Activated naive CD8-positive, alpha-beta T cell treated with anti-CD3 and anti-CD28 coated beads, Interleukin-2, amount 50 U/mL, for 24 hours (primary cell): ENCODE data around the gene COL8A2.
A peak's percentile ranks its signal among the peaks of the same experiment; 100 is the strongest.
"Not testable (repeated sequence)": the region's sequence is repeated elsewhere in the genome, so short reads cannot be mapped to it uniquely, and the experiment has no call there.

Experiments used
- ATAC-seq: fragments of 150-1000 bp; cut with Tn5 transposase; one replicate; pipeline ENCODE4 v1.10.0; 2021
- DNase-seq: peaks from one replicate; pipeline ENCODE4 v3.0.0; 2021
- H3K27ac Mint-ChIP-seq: one replicate; pipeline ENCODE4 v1.8.0; 2021; ENCODE audit warnings: mild to moderate bottlenecking, mixed read lengths
- H3K27me3 Mint-ChIP-seq: one replicate; pipeline ENCODE4 v1.8.0; 2021; ENCODE audit warnings: mixed read lengths
- H3K36me3 Mint-ChIP-seq: one replicate; pipeline ENCODE4 v1.8.0; 2021; ENCODE audit warnings: low read depth, mixed read lengths
- H3K4me1 Mint-ChIP-seq: one replicate; pipeline ENCODE4 v1.8.0; 2021; ENCODE audit warnings: mixed read lengths
- H3K4me3 Mint-ChIP-seq: one replicate; pipeline ENCODE4 v1.8.0; 2021; ENCODE audit warnings: mild to moderate bottlenecking, moderate library complexity, mixed read lengths
- H3K9me3 Mint-ChIP-seq: one replicate; pipeline ENCODE4 v1.8.0; 2021; ENCODE audit warnings: mixed read lengths

COL8A2 gene

GRCh38 chr1:36160949-36161485 is 36.0 kb upstream of the COL8A2 start:
- Mint-ChIP-seq H3K4me3 (peak overlapping the region; percentile 83), H3K4me1 (peaks cover 70% of the 10 kb centered on the region), H3K36me3 (peaks cover 39% of the 10 kb centered on the region), H3K9me3 (no peaks in the 10 kb centered on the region), H3K27me3 (no peaks in the 10 kb centered on the region), H3K27ac (peak overlapping the region; percentile 91)
- peak; percentile 78 for DNase-seq
- peak; percentile 69 for ATAC-seq

GRCh38 chr1:36160388-36160948 is 35.4 kb upstream of the COL8A2 start:
- H3K4me3 Mint-ChIP-seq = peak overlapping the region; percentile 83
- H3K9me3 Mint-ChIP-seq = no peaks in the 10 kb centered on the region
- H3K36me3 Mint-ChIP-seq = peaks cover 39% of the 10 kb centered on the region
- peak overlapping the region; percentile 91 for H3K27ac Mint-ChIP-seq
- ATAC-seq (no peak), DNase-seq (no peak)
- H3K4me1 Mint-ChIP-seq = peaks cover 68% of the 10 kb centered on the region
- H3K27me3 Mint-ChIP-seq = no peaks in the 10 kb centered on the region

DNA sequence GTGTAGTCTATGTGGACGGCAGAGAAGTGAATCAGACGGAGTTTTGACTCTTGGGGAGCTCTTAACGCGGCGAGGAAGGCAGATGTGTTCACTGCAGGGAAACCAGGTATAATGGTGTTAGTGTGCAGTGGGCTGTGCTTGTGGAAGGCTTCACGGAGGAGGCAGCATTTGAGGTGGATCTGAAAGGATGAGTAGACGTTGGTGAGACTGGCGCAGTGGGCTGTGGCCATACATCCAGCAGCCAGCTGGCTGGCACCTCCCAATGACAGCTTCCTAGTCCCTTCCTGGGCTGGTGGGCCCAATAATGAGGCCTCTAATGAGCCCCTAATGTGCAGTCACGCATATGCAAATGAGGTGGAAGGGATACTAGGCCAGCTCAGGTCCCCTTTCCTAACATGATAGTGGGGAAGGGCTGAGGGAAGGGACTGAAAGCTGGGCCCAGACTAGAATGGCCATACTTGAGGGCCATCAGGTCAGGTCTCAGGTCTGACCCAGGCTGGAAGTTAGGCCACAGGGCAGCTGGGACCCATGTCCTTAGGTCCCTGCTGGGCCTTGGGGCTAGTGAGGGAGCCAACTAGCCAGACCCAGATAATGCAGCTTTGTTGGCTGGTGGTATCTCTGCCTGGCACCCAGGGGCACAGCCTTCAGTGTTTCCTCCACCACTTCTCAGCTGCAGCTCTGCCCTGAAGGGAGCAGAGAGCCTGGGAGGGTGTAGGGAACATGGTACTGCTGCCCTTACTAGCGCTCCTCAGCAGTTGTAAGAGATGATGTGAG is 34.8 kb upstream of the COL8A2 start:
- Mint-ChIP-seq H3K9me3 (no peaks in the 10 kb centered on the region), H3K27me3 (no peaks in the 10 kb centered on the region), H3K4me1 (peaks cover 70% of the 10 kb centered on the region), H3K36me3 (peaks cover 38% of the 10 kb centered on the region), H3K4me3 (peak overlapping the region; percentile 83), H3K27ac (peak overlapping the region; percentile 91)
- no peak for DNase-seq
- ATAC-seq = no peak

- not testable (repeated sequence) for H3K27me3 Mint-ChIP-seq, ATAC-seq, DNase-seq, H3K9me3 Mint-ChIP-seq
- Mint-ChIP-seq H3K4me1 (peaks cover 70% of the 10 kb centered on the region), H3K36me3 (peaks cover 30% of the 10 kb centered on the region), H3K4me3 (peak overlapping the region; percentile 86), H3K27ac (peak overlapping the region; percentile 91)
These were observed 33.8 kb upstream of the COL8A2 start for GRCh38 chr1:36158827-36159252.

DNA sequence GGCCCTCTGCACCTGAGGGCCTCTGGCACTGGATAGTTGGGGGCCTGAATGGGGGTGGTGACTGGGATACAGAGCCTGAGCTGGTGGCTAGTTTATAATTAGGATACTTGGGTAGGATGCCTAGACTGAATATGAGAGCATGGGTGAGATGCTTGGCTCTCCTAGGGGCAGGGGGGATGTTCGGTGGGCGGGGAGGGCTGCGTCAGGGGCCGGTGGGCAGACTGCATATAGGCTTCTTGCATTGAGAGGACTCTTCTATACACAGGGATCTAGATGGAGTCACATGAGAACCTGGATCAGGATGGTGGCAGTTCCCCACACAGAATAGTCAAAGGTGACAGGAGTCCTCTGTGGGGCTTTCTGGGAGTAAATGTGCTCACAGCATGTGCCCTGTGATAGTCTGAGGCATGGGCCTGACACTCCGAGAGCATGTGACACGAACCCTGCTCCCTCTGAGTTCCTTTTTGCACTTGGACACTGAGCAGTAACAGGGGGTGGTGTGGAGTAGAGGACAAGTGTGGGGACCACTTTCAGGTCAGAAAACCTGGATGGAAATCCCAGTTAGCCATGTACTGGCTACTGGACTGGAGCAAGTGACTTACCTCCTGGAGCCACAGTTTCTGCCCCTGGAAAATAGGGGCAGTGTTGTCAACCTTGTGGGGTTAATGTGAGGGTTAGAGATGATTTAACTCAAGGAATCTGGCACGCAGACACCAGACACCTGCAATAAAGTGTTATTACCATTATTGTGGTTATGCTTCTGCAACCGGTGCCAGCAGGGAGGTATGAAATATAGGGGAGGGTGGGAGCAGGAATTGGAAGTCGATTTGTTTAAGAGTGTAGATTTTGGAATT is 33.2 kb upstream of the COL8A2 start:
- H3K4me1 Mint-ChIP-seq = peaks cover 74% of the 10 kb centered on the region
- ATAC-seq (no peak), DNase-seq (no peak)
- H3K27me3 Mint-ChIP-seq = no peaks in the 10 kb centered on the region
- no peaks in the 10 kb centered on the region for H3K9me3 Mint-ChIP-seq
- peaks cover 29% of the 10 kb centered on the region for H3K36me3 Mint-ChIP-seq
- peak overlapping the region; percentile 86 for H3K4me3 Mint-ChIP-seq
- H3K27ac Mint-ChIP-seq = peak overlapping the region; percentile 82

- Mint-ChIP-seq H3K9me3 (no peaks in the 10 kb centered on the region), H3K4me1 (peaks cover 73% of the 10 kb centered on the region), H3K4me3 (peak overlapping the region; percentile 86), H3K27ac (peak overlapping the region; percentile 82), H3K27me3 (no peaks in the 10 kb centered on the region), H3K36me3 (peaks cover 25% of the 10 kb centered on the region)
- ATAC-seq = no peak
- DNase-seq = no peak
These were observed 32.3 kb upstream of the COL8A2 start for GRCh38 chr1:36157115-36157903.

- Mint-ChIP-seq H3K36me3 (peaks cover 17% of the 10 kb centered on the region), H3K9me3 (no peaks in the 10 kb centered on the region), H3K4me3 (peak overlapping the region; percentile 86), H3K27ac (peak overlapping the region; percentile 82), H3K27me3 (no peaks in the 10 kb centered on the region), H3K4me1 (peaks cover 73% of the 10 kb centered on the region)
- peak; percentile 68 for DNase-seq
- no peak for ATAC-seq
These were observed 31.5 kb upstream of the COL8A2 start for GRCh38 chr1:36156329-36157114.

DNA sequence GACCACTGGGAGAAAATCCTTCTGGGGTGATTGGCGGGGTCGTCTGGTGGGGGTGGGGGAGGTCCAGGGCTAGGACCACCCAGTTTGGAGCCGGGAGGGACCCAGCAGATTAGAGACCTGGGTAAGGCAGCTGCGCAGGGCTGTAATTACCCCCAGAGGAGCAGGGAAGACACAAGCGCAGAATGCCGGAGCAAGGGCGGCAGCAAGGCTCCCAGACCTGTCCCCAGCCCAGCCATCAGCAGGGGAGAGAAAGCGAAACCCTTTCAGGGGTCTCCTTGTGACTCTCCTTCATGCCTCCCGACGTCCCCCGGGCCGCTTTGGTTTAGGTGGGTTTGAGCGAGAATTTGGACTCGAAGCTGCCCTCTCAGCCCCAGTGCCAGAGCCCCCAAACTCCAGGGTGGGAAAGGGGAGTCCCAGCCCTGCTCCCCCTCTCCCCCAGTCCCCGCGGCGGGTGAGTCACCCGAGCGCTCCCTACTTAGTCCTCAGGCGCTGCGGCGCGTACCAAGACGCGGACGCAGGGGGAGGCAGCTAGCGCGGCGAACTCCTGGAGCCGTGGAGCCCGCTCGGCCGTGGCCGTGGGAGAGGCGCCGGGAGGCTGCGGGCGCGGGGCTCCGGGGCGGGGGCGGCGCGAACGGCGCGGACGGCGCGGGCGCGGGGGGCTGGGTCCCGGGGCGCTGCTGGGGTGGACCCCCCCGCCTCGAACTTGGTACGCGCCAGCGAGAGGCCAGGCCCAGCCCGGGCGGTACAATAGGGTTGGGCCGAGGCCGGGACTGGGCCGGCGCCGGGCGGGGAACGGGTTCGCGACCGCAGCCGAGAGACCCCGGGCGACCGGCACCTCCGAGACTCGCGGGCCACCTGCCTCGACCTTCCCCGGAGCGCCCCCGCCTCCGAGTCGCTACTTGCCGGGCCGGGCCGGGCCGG is 30.6 kb upstream of the COL8A2 start, which contains the start of gene MAP7D1:
Gene MAP7D1 (plus strand): TSS at position 753 of the 921 bp plus-strand sequence. CDS start 258 bp downstream, outside the sequence.
- peak; percentile 56 for ATAC-seq
- peak; percentile 87 for DNase-seq
- no peaks in the 10 kb centered on the region for H3K9me3 Mint-ChIP-seq
- H3K27me3 Mint-ChIP-seq = no peaks in the 10 kb centered on the region
- H3K4me3 Mint-ChIP-seq = peak within 1 kb of the TSS; percentile 86
- peaks cover 15% of the 10 kb centered on the region for H3K36me3 Mint-ChIP-seq
- peaks cover 72% of the 10 kb centered on the region for H3K4me1 Mint-ChIP-seq
- peak within 1 kb of the TSS; percentile 82 for H3K27ac Mint-ChIP-seq

GRCh38 chr1:36154765-36155407 is 29.9 kb upstream of the COL8A2 start:
- ATAC-seq (no peak), DNase-seq (no peak)
- H3K36me3 Mint-ChIP-seq = peaks cover 13% of the 10 kb centered on the region
- no peaks in the 10 kb centered on the region for H3K9me3 Mint-ChIP-seq
- H3K4me3 Mint-ChIP-seq = peak overlapping the region; percentile 78
- no peaks in the 10 kb centered on the region for H3K27me3 Mint-ChIP-seq
- peaks cover 72% of the 10 kb centered on the region for H3K4me1 Mint-ChIP-seq
- peak overlapping the region; percentile 80 for H3K27ac Mint-ChIP-seq

GRCh38 chr1:36154335-36154734 is 29.3 kb upstream of the COL8A2 start:
- Mint-ChIP-seq H3K4me1 (peaks cover 71% of the 10 kb centered on the region), H3K27ac (peak overlapping the region; percentile 80), H3K27me3 (peaks cover 1% of the 10 kb centered on the region), H3K4me3 (peak overlapping the region; percentile 78), H3K36me3 (peaks cover 15% of the 10 kb centered on the region), H3K9me3 (no peaks in the 10 kb centered on the region)
- DNase-seq = no peak
- no peak for ATAC-seq

DNA sequence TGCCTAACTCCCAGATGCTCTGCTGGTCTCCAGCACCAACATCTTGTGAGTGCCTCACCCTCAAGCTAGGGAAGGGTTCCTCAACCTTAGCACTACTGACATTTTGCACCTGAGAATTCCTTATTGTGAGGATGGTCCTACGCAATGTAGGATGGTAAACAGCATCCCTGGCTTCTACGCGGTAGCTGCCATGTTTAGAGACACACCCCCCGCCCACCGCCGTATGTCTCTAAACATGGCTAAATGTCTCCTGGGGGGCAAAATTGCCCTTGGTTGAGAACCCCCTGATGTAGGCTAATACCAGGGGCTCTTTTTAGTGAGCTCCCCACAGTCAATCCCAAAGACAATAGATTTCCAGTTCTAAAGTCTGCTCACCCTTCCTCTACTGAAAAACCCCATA is 28.5 kb upstream of the COL8A2 start:
- no peaks in the 10 kb centered on the region for H3K9me3 Mint-ChIP-seq
- peak overlapping the region; percentile 46 for H3K27ac Mint-ChIP-seq
- peaks cover 2% of the 10 kb centered on the region for H3K27me3 Mint-ChIP-seq
- peaks cover 12% of the 10 kb centered on the region for H3K36me3 Mint-ChIP-seq
- DNase-seq (no peak), ATAC-seq (no peak)
- H3K4me3 Mint-ChIP-seq = no peak overlapping the region
- peaks cover 74% of the 10 kb centered on the region for H3K4me1 Mint-ChIP-seq

- Mint-ChIP-seq H3K4me3 (peak overlapping the region; percentile 54), H3K9me3 (no peaks in the 10 kb centered on the region), H3K27me3 (peaks cover 2% of the 10 kb centered on the region), H3K27ac (peak overlapping the region; percentile 84), H3K36me3 (peaks cover 4% of the 10 kb centered on the region), H3K4me1 (peaks cover 73% of the 10 kb centered on the region)
- DNase-seq (peak; percentile 60), ATAC-seq (no peak)
These were observed 26.8 kb upstream of the COL8A2 start for GRCh38 chr1:36151845-36152203.
